ENCODE data around the gene DUSP3. TPM values are rescaled to one million over a fixed set of nuclear protein-coding genes. Genes with fewer than 3 reads are reported as not detected.

Gene DUSP3
- total RNA-seq, 1 experiment from 2014 or later = 16.9 TPM

DNA sequence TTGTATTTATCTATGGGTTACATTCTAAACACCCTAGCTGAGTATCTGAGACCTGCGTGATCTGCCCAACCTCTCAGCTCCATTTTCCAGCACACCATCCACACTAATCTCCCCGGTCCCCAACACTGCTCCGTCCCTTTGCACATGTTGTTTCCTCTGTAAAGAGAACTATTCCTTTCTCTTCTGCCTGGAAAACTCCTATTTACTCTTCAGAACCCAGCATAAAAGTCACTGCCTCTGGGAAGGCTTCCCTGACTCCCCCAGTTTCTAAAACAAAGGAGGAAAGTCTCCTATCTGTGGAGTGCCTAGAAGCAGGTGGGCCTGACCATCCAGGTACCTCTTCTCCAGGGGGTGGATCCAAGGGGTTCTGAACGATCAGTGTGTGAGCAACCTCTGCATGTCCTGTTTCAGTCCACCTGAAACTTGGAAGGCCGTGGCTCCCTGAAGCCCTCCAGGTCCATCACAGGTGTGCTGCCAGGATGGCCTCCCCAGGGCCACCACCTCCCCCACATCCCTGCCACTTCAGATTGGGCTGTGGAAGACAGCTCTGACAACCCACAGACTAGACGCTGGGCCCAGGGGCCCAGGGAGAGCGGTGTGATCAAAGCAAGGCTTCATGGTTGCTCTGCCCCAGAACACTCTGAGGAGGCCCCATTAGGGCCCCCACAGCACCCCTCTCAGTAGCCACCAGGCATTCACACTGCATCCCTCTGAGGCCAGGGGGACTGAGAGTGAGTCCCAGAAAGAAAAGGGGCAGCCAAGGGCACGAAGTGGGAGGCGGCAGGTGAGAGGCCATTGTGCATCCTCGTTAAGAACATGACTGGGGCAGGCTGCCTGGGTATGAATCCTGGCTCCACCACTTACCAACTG, 33.9 kb upstream of the DUSP3 start:
- Histone ChIP-seq H2AFZ (ENCODE audit: low read length) (no peak overlapping the region), H4K20me1 (ENCODE audit: control insufficient read depth, insufficient read depth, insufficient read length) (no peaks in the 10 kb centered on the region), H3K9me3 (ENCODE audit: control insufficient read depth, low read depth, low read length) (no peaks in the 10 kb centered on the region), H2AK5ac (ENCODE audit: insufficient read length, low read length) (no peak overlapping the region), H3K27me3 (ENCODE audit: insufficient read depth, low read length) (no peaks in the 10 kb centered on the region), H3K18ac (ENCODE audit: insufficient read length, low read depth, low read length) (no peak overlapping the region), H2BK5ac (ENCODE audit: insufficient read length, low read length) (no peak overlapping the region), H3T11ph (ENCODE audit: low read length) (no peak overlapping the region), H4K5ac (ENCODE audit: insufficient read length, low read depth, low read length) (no peak overlapping the region), H3K27ac (ENCODE audit: insufficient read length, low read depth, low read length) (no peak overlapping the region), H3K14ac (ENCODE audit: insufficient read depth, low read length) (no peak overlapping the region), H3K79me1 (ENCODE audit: insufficient read depth, low read depth, low read length, poor library complexity, severe bottlenecking) (no peaks in the 10 kb centered on the region), H2BK12ac (ENCODE audit: insufficient read length, low read depth, low read length) (no peak overlapping the region), H4K91ac (ENCODE audit: insufficient read length, low read depth, low read length) (no peak overlapping the region), H3K9ac (ENCODE audit: extremely low read depth, insufficient read length, low read length) (no peak overlapping the region), H3K4ac (ENCODE audit: low read depth, low read length) (no peak overlapping the region), H2BK20ac (ENCODE audit: low read depth, low read length, poor library complexity, severe bottlenecking) (no peak overlapping the region), H2BK15ac (ENCODE audit: low read depth, low read length) (no peak overlapping the region), H3K56ac (ENCODE audit: insufficient read length, low read depth, low read length) (no peak overlapping the region), H3K79me2 (ENCODE audit: insufficient read depth, low read length) (no peaks in the 10 kb centered on the region), H3K4me1 (ENCODE audit: insufficient read depth, low read length) (no peaks in the 10 kb centered on the region), H3K23me2 (ENCODE audit: insufficient read length, low read depth, low read length, poor library complexity, severe bottlenecking) (no peaks in the 10 kb centered on the region), H3K23ac (ENCODE audit: insufficient read length, low read depth, low read length) (no peak overlapping the region), H3K4me2 (ENCODE audit: insufficient read depth, insufficient read length, low read length) (no peak overlapping the region), H4K8ac (replicated peaks; ENCODE audit: insufficient read length, low read depth, low read length) (no peak overlapping the region), H2BK120ac (ENCODE audit: low read depth, low read length, poor library complexity, severe bottlenecking) (no peak overlapping the region)
- Mint-ChIP-seq H3K4me1 (peaks cover 15 to 16% of the 10 kb centered on the region in 2 experiments), H3K27ac (peak overlapping the region in 1 of 3 experiments; percentile 63; a peak in 4 of 7 replicates), H3K9me3 (no peaks in the 10 kb centered on the region), H3K27me3 (ENCODE audit: low read depth) (no peaks in the 10 kb centered on the region), H3K36me3 (ENCODE audit: insufficient read depth in 1 of 3, low read depth in 3 of 3) (peaks cover 0 to 8% (median 0%) of the 10 kb centered on the region in 3 experiments; a peak in 5 of 7 replicates), H3K4me3 (no peak overlapping the region)
- DNase-seq = no peak
- WGBS (ENCODE audit: extremely low coverage, insufficient read length, low lambda C conversion rate) = no CpG with 5 or more reads among the region's 10 CpGs
- TF ChIP-seq, protein P1, sequence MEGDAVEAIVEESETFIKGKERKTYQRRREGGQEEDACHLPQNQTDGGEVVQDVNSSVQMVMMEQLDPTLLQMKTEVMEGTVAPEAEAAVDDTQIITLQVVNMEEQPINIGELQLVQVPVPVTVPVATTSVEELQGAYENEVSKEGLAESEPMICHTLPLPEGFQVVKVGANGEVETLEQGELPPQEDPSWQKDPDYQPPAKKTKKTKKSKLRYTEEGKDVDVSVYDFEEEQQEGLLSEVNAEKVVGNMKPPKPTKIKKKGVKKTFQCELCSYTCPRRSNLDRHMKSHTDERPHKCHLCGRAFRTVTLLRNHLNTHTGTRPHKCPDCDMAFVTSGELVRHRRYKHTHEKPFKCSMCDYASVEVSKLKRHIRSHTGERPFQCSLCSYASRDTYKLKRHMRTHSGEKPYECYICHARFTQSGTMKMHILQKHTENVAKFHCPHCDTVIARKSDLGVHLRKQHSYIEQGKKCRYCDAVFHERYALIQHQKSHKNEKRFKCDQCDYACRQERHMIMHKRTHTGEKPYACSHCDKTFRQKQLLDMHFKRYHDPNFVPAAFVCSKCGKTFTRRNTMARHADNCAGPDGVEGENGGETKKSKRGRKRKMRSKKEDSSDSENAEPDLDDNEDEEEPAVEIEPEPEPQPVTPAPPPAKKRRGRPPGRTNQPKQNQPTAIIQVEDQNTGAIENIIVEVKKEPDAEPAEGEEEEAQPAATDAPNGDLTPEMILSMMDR (conservative IDR thresholded peaks at IDR 0.05) = no peak
